T-helper 1 cell treated with Interleukin-12 subunit alpha and Interleukin-12 subunit beta and Interleukin-4 antibody, amounts not matched to agents 30 ng/mL and 1 ng/mL, for 36 hours (primary cell): ENCODE measurements around the gene TARBP1. TPM values are rescaled to one million over a fixed set of nuclear protein-coding genes. Genes with fewer than 3 reads are reported as not detected.

Experiments used
- intact Hi-C: fragments of 100-400 bp; cut with micrococcal nuclease; formaldehyde crosslinking; loops from one replicate; pipeline ENCODE4 v1.15.1; 2024
- total RNA-seq: library from RNA; stranded (reverse); gene quantifications from 2 replicates; pipeline ENCODE4 v1.2.3, GENCODE V29; 2022

TARBP1 gene
- total RNA-seq, 1 donor from 2014 or later, result 44.6 TPM

GRCh38 chr1:234368320-234369032 is 110.5 kb downstream of the TARBP1 start:
- intact Hi-C loops, result no loop called here

GRCh38 chr1:234362558-234362957 is 116.4 kb downstream of the TARBP1 start:
- intact Hi-C loops, result no loop called here

GRCh38 chr1:234361102-234361603 is 117.8 kb downstream of the TARBP1 start:
- intact Hi-C loops, result no loop called here

GRCh38 chr1:234357831-234358230 is 121.1 kb downstream of the TARBP1 start:
- intact Hi-C loops, result loop anchor here (1.0 to 2.0 kb wide), 3 partner anchors 15 to 42 kb away; partner anchors contain the start of gene COA6

- intact Hi-C loops, result loop anchor here (1.0 to 2.0 kb wide), 3 partner anchors 17 to 44 kb away; partner anchors contain the start of gene COA6
Measured at GRCh38 chr1:234356615-234357269, 122.2 kb downstream of the TARBP1 start.

- intact Hi-C loops, result loop anchor here (2.0 kb wide), 1 partner anchor 29 kb away; no protein-coding TSS in a partner anchor
Measured at GRCh38 chr1:234355782-234356510, 123.0 kb downstream of the TARBP1 start.

GRCh38 chr1:234348964-234349363 is 130.0 kb downstream of the TARBP1 start:
- intact Hi-C loops, result no loop called here

GRCh38 chr1:234345237-234345636 is 133.7 kb downstream of the TARBP1 start:
- intact Hi-C loops, result no loop called here

- intact Hi-C loops, result no loop called here
Measured at GRCh38 chr1:234342774-234343173, 136.2 kb downstream of the TARBP1 start.

Other genes starting within 250 kb of the TARBP1 start
- gene COA6, start 105.7 kb downstream of the TARBP1 start, total RNA-seq, result 40.1 and 40.9 TPM in 2 replicates
- gene IRF2BP2, start 131.0 kb upstream of the TARBP1 start, total RNA-seq, result 160 and 166 TPM in 2 replicates